HG02973 (cell line): ENCODE measurements around the gene ZDHHC12.

Source experiments
- ATAC-seq: cut with Tn5 transposase; IDR thresholded peaks from one replicate; pipeline ENCODE4 v1.9.1; 2021; ENCODE audit warnings: moderate library complexity; ENCODE audit not compliant: unreplicated experiment

The ZDHHC12 gene

GRCh38 chr9:128688501-128689292 lies 35.2 kb downstream of the ZDHHC12 start, which contains the start of gene SET:
TSS of gene SET (plus strand) at chr9:128689222. CDS start at chr9:128689583, 361 bp downstream.
- peak; percentile 57 for ATAC-seq

DNA sequence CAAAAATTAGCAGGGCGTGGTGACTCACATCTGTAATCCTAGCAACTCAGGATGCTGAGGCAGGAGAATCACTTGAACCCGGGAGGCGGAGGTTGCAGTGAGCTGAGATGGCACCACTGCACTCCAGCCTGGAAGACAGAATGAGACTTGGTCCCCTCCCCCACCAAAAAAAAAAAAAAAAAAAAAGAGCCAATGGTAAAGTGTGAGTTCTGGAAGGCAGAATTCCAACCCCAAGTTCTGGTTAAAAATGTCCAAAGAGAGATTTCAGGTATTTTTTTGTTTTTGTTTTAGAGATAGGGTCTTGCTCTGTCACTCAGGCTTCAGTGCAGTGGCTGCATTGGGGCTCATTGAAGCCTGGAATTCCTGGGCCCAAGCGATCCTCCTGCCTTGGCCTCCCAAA lies 36.5 kb downstream of the ZDHHC12 start:
- no peak for ATAC-seq

DNA sequence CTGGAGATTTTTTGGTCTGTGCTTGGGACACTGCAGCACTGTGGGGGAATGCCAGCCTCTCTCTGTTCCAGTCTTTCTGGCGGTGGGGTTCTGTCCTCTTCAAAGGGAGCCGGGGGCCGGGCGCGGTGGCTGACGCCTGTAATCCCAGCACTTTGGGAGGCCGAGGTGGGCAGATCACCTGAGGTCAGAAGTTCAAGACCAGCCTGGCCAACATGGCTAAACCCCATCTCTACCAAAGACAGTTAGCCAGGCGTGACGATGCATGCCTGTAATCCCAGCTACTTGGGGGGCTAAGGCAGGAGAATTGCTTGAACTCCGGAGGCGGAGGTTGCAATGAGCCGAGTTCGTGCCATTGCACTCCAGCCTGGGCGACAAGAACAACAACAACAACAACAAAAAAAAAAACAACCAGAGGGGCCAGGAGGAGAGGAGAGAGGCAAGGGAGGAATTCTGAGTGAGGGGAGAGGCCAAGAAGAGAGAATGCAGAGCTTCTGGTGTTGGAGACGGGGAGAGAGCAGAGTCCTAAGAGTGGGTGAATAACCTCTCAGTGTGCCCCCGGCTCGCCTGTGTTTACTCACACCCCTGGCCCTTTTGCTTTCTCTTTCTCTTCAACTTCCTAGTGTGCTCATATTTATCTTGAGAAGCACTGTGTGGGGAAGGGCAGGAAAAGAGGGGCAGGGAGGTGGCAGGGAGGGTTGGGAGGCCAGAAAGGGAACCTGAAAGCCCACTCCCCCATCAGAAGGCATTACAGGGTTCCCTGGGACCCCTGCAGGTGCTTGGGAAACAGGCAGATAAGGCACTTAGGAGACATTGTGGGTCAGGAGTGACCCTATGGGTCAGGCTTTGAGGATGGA lies 38.1 kb downstream of the ZDHHC12 start:
- no peak for ATAC-seq

- peak; percentile 26 for ATAC-seq
These were observed 39.4 kb downstream of the ZDHHC12 start for GRCh38 chr9:128684325-128685199.

DNA sequence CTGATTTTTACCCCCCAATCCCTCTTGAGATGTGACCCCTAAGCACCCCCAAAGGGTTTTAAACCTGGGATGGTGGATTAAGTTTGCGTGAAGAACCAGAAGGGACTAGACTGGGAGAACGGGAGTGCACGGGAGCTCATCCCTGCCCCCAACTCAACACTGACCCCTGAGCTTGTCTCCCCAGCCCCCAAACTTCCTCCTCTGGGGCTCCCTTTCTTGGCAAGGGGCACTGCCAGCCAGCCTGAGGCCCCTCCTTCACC lies 39.9 kb downstream of the ZDHHC12 start:
- ATAC-seq: no peak

DNA sequence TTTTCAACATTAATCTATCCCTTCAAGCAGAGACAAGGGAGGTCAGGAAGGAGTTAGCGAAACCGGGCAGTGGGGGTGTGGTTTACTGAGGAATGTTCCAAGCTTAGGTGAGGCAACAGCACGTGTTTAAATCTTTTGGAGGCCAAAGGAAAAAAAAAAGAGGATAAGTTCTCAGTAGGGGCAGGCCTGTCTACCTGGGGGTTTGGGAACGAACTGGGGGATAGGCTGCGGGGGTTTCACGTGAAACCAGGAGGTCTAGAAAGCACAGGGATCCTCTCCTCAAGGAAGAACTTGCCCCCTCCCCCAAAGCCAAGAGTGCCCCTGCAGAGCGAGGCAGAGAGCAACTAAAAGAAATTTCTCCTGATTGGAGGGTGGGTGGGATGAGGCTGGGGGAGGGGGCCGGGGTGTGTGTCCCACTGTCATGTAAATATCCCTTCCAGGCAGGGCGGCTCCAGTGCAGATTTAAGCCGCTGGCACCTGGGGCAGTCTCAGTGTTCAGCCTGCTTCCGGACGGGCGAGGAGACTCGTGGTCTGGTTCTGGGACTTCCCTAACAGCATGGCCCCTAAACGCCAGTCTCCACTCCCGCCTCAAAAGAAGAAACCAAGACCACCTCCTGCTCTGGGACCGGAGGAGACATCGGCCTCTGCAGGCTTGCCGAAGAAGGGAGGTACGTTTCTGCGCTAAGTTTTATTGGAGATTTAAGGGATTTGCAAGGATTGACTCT lies 40.4 kb downstream of the ZDHHC12 start:
- ATAC-seq: no peak

DNA sequence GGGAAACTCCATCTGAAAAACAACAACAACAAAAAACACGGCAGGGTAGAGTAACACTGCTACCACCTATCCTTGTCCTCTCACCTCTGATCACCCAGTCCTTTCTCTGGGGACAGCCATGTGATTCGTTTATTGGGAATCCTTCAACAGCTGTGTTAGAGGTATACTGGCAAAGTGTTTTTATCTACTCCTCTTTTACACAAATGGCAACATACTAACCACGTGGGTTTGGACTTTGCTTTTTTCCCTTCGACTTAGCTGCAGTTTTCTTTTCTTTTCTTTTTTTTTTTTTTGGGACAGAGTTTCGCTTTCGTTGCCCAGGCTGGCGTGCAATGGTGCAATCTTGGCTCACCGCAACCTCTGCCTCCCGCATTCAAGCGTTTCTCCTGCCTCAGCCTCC lies 46.1 kb downstream of the ZDHHC12 start:
- ATAC-seq: no peak

DNA sequence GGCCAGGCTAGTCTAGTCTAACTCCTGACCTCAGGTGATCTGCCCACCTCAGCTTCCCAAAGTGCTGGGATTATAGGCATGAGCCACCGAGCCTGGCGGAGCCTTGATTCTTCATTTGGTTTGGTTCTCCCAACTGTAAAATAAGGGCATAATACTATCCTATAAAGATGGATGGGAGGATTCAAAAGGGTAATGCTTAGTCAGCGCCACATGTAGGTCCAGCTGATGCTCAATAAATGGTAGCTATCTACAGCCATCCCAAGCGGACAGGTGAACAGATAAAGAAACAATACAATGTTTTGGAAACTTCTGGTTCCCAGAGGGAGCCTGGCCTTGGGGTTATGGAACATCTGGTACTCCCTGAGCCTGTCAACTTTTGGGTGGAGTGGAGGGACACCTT lies 48.5 kb downstream of the ZDHHC12 start:
- ATAC-seq: no peak
